HEK293 (cell line): ENCODE results near the gene TMEM218.

Experiments used
- CTCF ChIA-PET: fragments of 350-600 bp; formaldehyde crosslinking; extraction: SDS; loops from one replicate; lab custom pipeline; 2021; ENCODE audit warnings: antibody characterized with exemption; lab: Yijun Ruan, JAX
- POLR2A ChIA-PET: fragments of 300-600 bp; formaldehyde crosslinking; extraction: SDS; loops from one replicate; lab custom pipeline; 2020; ENCODE audit warnings: antibody characterized with exemption, inconsistent platforms; lab: Yijun Ruan, JAX
- H3K27ac ChIP-seq: fragments of 200-500 bp; sonication (Bioruptor generic); 2 replicates; pipeline ENCODE4 v1.5.1; 2014; ENCODE audit warnings: low read depth, low read length, control low read depth, inconsistent platforms; ENCODE audit errors: extremely low read depth
- H3K36me3 ChIP-seq, 2 experiments: fragments of 200-500 bp in 1 of 2; sonication (Bioruptor generic) in 1 of 2; 1 replicate in 1 of 2; 2 replicates in 1 of 2; pipeline ENCODE4 v1.5.1; 2014 to 2017; ENCODE audit warnings: inconsistent platforms in 2 of 2, low read length in 2 of 2; ENCODE audit not compliant: control insufficient read depth in 2 of 2, insufficient read depth in 1 of 2
- H3K4me1 ChIP-seq: fragments of 200-500 bp; sonication (Bioruptor generic); 2 replicates; pipeline ENCODE4 v1.5.1; 2014; ENCODE audit warnings: mild to moderate bottlenecking, low read length, inconsistent platforms; ENCODE audit not compliant: control insufficient read depth, insufficient read depth
- H3K4me3 ChIP-seq: 2 replicates; pipeline ENCODE4 v1.5.1; 2011; ENCODE audit warnings: low read depth, mild to moderate bottlenecking, control low read depth, low read length, moderate library complexity
- H3K9me3 ChIP-seq: fragments of 200-500 bp; sonication (Bioruptor generic); 2 replicates; pipeline ENCODE4 v1.5.1; 2014; ENCODE audit warnings: low read depth, low read length, inconsistent platforms; ENCODE audit not compliant: control insufficient read depth, insufficient read depth
- GLI2 ChIP-seq: fragments of 450-650 bp; formaldehyde crosslinking; IDR thresholded peaks from 2 replicates; pipeline ENCODE4; 2017; ENCODE audit warnings: missing biosample characterization, missing genetic modification characterization, low read depth, borderline replicate concordance
- KLF1 ChIP-seq: fragments of 450-650 bp; formaldehyde crosslinking; IDR thresholded peaks from 2 replicates; pipeline ENCODE4 v1.5.1; 2016; ENCODE audit warnings: missing biosample characterization, missing genetic modification characterization
- OVOL3 ChIP-seq: fragments of 450-650 bp; formaldehyde crosslinking; IDR thresholded peaks from 2 replicates; pipeline ENCODE4 v1.5.1; 2016; ENCODE audit warnings: missing biosample characterization, missing genetic modification characterization
- PRDM4 ChIP-seq: fragments of 450-650 bp; formaldehyde crosslinking; IDR thresholded peaks from 2 replicates; pipeline ENCODE4 v1.5.1; 2017; ENCODE audit warnings: missing biosample characterization, missing genetic modification characterization
- REPIN1 ChIP-seq: fragments of 450-650 bp; formaldehyde crosslinking; IDR thresholded peaks from 2 replicates; pipeline ENCODE4 v1.5.1; 2017; ENCODE audit warnings: missing biosample characterization, missing genetic modification characterization, low read depth
- YY1 ChIP-seq: fragments of 450-650 bp; formaldehyde crosslinking; IDR thresholded peaks from 2 replicates; pipeline ENCODE4 v1.5.1; 2018; ENCODE audit warnings: missing biosample characterization, missing genetic modification characterization
- ZBTB11 ChIP-seq: fragments of 450-650 bp; formaldehyde crosslinking; conservative IDR thresholded peaks from 2 replicates; pipeline ENCODE4 v1.5.1; 2016; ENCODE audit warnings: low read depth, missing biosample characterization, missing genetic modification characterization
- ZBTB44 ChIP-seq: fragments of 450-650 bp; IDR thresholded peaks from 2 replicates; pipeline ENCODE4 v1.5.1; 2018; ENCODE audit warnings: missing biosample characterization, mild to moderate bottlenecking, missing genetic modification characterization
- ZBTB7A ChIP-seq: fragments of 450-650 bp; formaldehyde crosslinking; IDR thresholded peaks from 2 replicates; pipeline ENCODE4 v1.5.1; 2016; ENCODE audit warnings: low read depth, missing biosample characterization, missing genetic modification characterization
- ZNF174 ChIP-seq: fragments of 450-650 bp; formaldehyde crosslinking; IDR thresholded peaks from 2 replicates; pipeline ENCODE4 v1.5.0; 2017; ENCODE audit warnings: missing biosample characterization, mild to moderate bottlenecking, missing genetic modification characterization
- ZNF23 ChIP-seq: fragments of 450-650 bp; formaldehyde crosslinking; IDR thresholded peaks from 2 replicates; pipeline ENCODE4 v1.5.1; 2016; ENCODE audit warnings: missing biosample characterization, missing genetic modification characterization, borderline replicate concordance
- ZNF248 ChIP-seq: fragments of 450-650 bp; formaldehyde crosslinking; IDR thresholded peaks from 2 replicates; pipeline ENCODE4 v1.5.1; 2017; ENCODE audit warnings: missing biosample characterization, missing genetic modification characterization
- ZNF513 ChIP-seq: fragments of 450-650 bp; IDR thresholded peaks from 2 replicates; pipeline ENCODE4 v1.5.1; 2018; ENCODE audit warnings: missing biosample characterization, missing genetic modification characterization
- ZNF639 ChIP-seq: fragments of 450-650 bp; formaldehyde crosslinking; IDR thresholded peaks from 2 replicates; pipeline ENCODE4 v1.5.1; 2016; ENCODE audit warnings: missing biosample characterization, missing genetic modification characterization
- ZNF704 ChIP-seq: fragments of 450-650 bp; formaldehyde crosslinking; IDR thresholded peaks from 2 replicates; pipeline ENCODE4 v1.5.1; 2016; ENCODE audit warnings: missing biosample characterization, missing genetic modification characterization
- ZNF791 ChIP-seq: fragments of 450-650 bp; formaldehyde crosslinking; IDR thresholded peaks from 2 replicates; pipeline ENCODE4 v1.5.1; 2016; ENCODE audit warnings: missing biosample characterization, missing genetic modification characterization
- ZSCAN5A ChIP-seq: fragments of 450-650 bp; formaldehyde crosslinking; IDR thresholded peaks from 2 replicates; pipeline ENCODE4 v1.5.1; 2016; ENCODE audit warnings: missing biosample characterization, missing genetic modification characterization

TMEM218 gene

GRCh38 chr11:125080531-125080911 lies 30.9 kb downstream of the TMEM218 start:
- CTCF ChIA-PET: interaction anchor here (1.2 kb wide), 1 partner anchor 265 kb away, joined by 5 read pairs; no protein-coding TSS in a partner anchor
- H3K9me3 ChIP-seq: no peaks in the 10 kb centered on the region
- H3K4me1 ChIP-seq: no peaks in the 10 kb centered on the region
- H3K4me3 ChIP-seq: no peak overlapping the region
- peaks cover 0 to 5% of the 10 kb centered on the region in 2 experiments; a peak in 1 of 3 replicates for H3K36me3 ChIP-seq
- POLR2A ChIA-PET: no interaction called here
- H3K27ac ChIP-seq: no peak overlapping the region
- TF ChIP-seq ZNF791 (tag by site-specific recombination): no peak
- no peak for TF ChIP-seq ZBTB7A (tag by site-specific recombination)
- no peak for TF ChIP-seq PRDM4 (tag by site-specific recombination)
- no peak for TF ChIP-seq REPIN1 (tag by site-specific recombination)
- no peak for TF ChIP-seq ZNF639 (tag by site-specific recombination)
- TF ChIP-seq ZNF248 (tag by site-specific recombination): no peak
- TF ChIP-seq ZNF704 (tag by site-specific recombination): no peak
- no peak for TF ChIP-seq ZSCAN5A (tag by site-specific recombination)
- no peak for TF ChIP-seq GLI2 (tag by site-specific recombination)
- TF ChIP-seq ZNF23 (tag by site-specific recombination): no peak
- no peak for TF ChIP-seq ZBTB11
- no peak for TF ChIP-seq ZNF513 (tag by site-specific recombination)
- TF ChIP-seq KLF1 (tag by site-specific recombination): no peak
- TF ChIP-seq OVOL3 (tag by site-specific recombination): no peak
- TF ChIP-seq ZBTB44 (tag by site-specific recombination): no peak
- no peak for TF ChIP-seq ZNF174 (tag by site-specific recombination)
- no peak for TF ChIP-seq YY1 (tag by site-specific recombination)
